RWPE1 (cell line): ENCODE data around the gene TMPRSS5.

ENCODE experiments used
- CTCF ChIA-PET: fragments of 350-600 bp; sonication (Branson Sonifier 250); formaldehyde crosslinking; extraction: SDS; loops from one replicate; lab custom pipeline; 2021; lab: Yijun Ruan, JAX
- POLR2A ChIA-PET: fragments of 400-600 bp; formaldehyde crosslinking; extraction: SDS; loops from one replicate; lab custom pipeline; 2020; ENCODE audit warnings: antibody characterized with exemption; ENCODE audit not compliant: low non-redundant PET; lab: Yijun Ruan, JAX
- DNase-seq: peaks from one replicate; pipeline ENCODE4 v3.0.0; 2012; ENCODE audit warnings: low spot score
- H3K27ac ChIP-seq: fragments of 450-650 bp; 2 replicates; pipeline ENCODE4 v1.5.1; 2017
- CTCF ChIP-seq: fragments of 450-650 bp; conservative IDR thresholded peaks from 2 replicates; pipeline ENCODE4 v1.5.1; 2017; ENCODE audit warnings: low read depth, mild to moderate bottlenecking

Gene TMPRSS5

GRCh38 chr11:113728814-113729213 is 22.7 kb upstream of the TMPRSS5 start:
- ChIA-PET POLR2A (no interaction called here), CTCF (interaction anchor here (0.6 to 1.0 kb wide), 2 partner anchors 10 to 196 kb away, joined by 3 read pairs; no protein-coding TSS in a partner anchor)
- no peak overlapping the region for H3K27ac ChIP-seq
- no peak for DNase-seq
- TF ChIP-seq CTCF, result no peak

DNA sequence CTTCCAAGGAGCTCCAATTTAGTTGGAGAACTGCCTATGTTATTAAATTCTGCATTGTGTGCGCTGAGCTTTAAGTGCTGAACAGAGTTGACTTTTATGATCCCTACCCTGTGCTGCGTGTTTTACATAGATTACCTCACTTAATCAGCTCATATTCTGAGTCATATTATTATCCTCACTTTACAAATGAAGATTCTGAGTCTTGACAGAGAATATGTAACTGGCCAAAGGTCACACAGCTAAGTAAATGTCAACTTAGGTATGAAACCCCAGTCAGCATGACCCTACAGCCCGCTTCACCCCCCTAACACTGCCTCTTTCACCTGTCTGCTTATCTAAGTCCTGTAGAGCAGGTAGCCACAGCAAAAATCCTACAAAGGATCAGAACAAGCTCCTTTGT is 19.8 kb upstream of the TMPRSS5 start:
- TF ChIP-seq CTCF, result no peak
- no peak for DNase-seq
- ChIA-PET CTCF (interaction anchor here (0.6 to 0.7 kb wide), 2 partner anchors 148 to 524 kb away, joined by 3 read pairs; no protein-coding TSS in a partner anchor), POLR2A (no interaction called here)
- H3K27ac ChIP-seq, result no peak overlapping the region

DNA sequence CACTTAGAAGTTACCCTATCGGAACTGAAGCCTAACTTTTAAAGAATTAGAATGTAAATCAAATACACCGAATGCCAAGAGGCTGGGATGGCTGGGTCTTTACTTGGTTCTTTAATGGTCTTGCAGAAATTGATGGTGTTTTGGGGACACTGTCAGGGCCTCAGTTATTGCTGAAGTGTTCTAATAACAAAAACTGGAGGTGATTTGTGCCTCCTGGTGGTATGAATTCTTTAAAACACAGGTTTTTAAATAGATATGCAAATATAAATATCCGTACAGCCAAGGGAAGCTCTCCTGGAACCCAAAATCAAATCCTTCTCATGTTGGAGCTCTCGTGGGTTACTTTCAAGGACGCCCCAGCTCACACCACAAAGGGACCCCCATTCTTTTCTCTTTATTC is 19.3 kb upstream of the TMPRSS5 start:
- DNase-seq, result no peak
- H3K27ac ChIP-seq, result no peak overlapping the region
- ChIA-PET POLR2A (no interaction called here), CTCF (interaction anchor here (0.6 to 0.7 kb wide), 2 partner anchors 148 to 524 kb away, joined by 3 read pairs; no protein-coding TSS in a partner anchor)
- no peak for TF ChIP-seq CTCF

DNA sequence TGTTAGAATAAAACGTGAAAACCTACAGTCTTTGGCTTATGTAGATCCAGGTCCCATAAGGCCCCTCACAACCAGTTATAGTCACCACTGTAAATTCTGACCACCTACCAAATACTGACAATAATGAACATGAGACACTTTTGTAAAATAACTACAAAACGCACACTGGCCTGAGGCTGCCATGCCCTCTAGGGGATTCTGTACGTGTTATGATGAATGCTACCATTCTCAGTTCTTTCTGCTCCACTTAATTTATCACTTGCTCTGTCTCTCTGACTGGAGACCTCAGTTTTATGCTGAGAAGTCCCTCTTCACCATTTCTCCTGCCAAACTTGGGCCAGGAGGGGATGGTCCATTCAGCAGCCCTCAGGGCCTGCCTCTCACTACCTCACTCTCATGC is 18.7 kb upstream of the TMPRSS5 start:
- DNase-seq, result no peak
- POLR2A ChIA-PET, result no interaction called here
- no peak for TF ChIP-seq CTCF
- CTCF ChIA-PET, result no interaction called here
- H3K27ac ChIP-seq, result no peak overlapping the region

DNA sequence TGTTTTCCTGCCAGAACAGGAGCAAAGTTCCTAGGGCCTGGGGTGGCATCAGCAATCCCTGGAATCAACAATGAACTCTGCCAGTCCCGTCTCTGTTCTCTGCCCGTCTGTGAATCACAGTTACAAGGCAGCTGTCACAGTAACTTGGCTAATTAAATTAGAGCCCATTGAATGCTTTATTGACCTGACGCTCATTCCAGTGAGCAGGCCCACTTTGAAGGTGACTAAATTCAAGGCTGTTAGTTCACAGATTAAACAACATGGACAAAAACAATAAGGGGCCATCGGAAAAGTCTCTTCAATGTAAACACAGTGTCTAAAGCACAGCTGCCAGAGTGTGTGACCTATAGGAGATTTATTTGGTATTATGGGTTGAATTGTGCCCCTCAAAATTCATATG is 17.7 kb upstream of the TMPRSS5 start:
- ChIA-PET CTCF (no interaction called here), POLR2A (no interaction called here)
- no peak for DNase-seq

DNA sequence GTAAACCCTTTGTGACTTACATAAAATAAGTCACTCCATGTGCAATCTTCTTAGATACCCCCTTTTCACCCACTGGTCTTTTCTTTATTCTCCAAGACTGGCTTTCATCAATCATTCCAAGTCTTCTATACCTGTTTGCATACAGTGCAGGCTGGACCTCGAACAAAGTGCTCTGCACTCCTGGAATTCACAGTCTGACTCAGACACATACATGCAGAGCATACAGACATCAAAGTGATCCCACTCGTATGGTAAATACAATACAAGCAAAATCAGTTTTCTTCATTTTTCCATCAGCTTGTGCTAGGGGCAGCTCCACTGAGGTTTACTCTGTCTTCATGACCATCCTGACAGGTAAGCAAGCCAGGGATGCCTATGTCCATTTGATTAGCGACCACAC is 16.8 kb upstream of the TMPRSS5 start:
- CTCF ChIA-PET, result no interaction called here
- no peak for TF ChIP-seq CTCF
- no peak for DNase-seq
- no peak overlapping the region for H3K27ac ChIP-seq
- POLR2A ChIA-PET, result no interaction called here

More for the DNA sequence above, 17.7 kb upstream of the TMPRSS5 start:
- no peak for TF ChIP-seq CTCF
- H3K27ac ChIP-seq, result no peak overlapping the region
